ENCODE results near the gene KIFC3.

GRCh38 chr16:57791893-57792461 lies 10.3 kb downstream of the KIFC3 start:
- TF ChIP-seq CTCF (IDR thresholded peaks at IDR 0.05), result no peak
- TF ChIP-seq EZH2 (IDR thresholded peaks at IDR 0.05; ENCODE audit: borderline replicate concordance, insufficient read depth, low read depth, low read length, poor library complexity, severe bottlenecking), result no peak
